HG02870 (cell line): Measurements from ENCODE around the gene CHCHD5.
A peak's percentile ranks its signal among the peaks of the same experiment; 100 is the strongest.

Source experiments
- ATAC-seq: cut with Tn5 transposase; IDR thresholded peaks from one replicate; pipeline ENCODE4 v1.9.1; 2021; ENCODE audit warnings: mild to moderate bottlenecking, moderate library complexity; ENCODE audit not compliant: unreplicated experiment

The CHCHD5 gene

DNA sequence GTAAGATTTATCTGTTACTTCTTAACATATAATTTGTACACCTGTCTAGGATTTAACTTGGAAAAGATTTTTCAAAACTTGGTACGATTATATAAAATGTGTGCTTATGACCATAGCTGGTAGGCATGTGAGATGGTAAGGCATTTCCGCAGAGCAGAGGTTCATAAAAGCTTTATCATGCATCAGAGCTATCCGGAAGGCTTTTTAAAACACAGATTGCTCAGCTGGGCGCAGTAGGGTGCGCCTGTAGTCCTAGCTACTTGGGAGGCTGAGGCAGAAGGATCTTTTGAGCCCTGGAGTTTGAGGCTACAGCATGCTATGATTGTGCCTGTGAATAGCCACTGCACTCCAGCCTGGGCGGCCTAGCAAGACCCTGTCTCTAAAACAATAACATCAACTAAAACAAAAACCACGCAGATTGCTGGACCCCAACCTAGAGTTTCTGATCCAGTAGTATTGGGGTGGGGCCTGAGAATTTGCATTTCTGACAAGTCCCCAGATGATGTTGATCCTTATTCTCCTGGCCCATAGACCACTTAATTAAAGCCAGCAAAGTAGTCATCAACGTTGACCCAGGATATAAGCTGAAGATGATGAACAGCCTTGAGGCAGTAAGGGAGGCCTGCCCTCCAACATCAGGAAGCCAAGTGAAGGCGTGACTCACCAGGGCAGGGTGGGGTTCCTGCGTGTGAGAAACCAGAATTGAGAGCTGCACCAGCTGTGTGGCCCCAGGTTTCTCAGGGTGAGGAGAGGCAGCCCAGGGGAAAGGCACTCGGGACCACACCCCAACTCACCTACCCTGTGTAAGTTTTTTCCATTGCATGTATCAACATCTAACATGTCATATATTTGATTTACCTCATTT, 39.7 kb downstream of the CHCHD5 start:
- peak; percentile 57 for ATAC-seq

DNA sequence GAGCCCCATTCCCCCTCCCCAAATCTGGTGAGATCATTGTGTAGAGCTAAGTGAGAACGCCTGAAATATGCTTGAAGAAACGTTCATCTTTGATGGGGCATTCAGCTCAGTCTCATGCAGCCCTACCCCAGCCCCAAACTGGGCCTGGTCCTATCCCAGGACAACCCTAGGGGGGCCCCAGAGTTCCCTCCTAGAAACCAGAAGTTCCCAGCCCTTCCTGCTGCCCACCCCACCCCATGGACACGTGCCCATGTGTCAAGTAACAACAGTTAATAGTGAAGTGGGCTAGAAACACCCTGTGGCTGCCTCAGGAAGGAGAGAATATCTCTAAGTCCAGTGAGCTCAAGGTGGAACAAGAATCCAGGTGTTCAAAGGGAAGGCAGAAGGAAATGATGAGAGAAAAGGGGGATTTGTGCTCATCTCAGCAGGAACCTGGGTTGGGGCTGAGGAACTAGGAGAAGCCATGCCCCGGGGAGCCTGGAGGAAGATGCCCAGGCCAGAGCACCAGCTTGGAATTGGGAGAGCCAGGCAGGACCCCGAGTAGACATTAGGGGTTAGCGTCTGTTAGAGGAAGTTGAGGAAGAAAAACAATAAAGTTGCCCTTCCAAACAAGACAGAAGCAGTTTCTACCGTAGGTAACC, 41.2 kb downstream of the CHCHD5 start:
- ATAC-seq = no peak

DNA sequence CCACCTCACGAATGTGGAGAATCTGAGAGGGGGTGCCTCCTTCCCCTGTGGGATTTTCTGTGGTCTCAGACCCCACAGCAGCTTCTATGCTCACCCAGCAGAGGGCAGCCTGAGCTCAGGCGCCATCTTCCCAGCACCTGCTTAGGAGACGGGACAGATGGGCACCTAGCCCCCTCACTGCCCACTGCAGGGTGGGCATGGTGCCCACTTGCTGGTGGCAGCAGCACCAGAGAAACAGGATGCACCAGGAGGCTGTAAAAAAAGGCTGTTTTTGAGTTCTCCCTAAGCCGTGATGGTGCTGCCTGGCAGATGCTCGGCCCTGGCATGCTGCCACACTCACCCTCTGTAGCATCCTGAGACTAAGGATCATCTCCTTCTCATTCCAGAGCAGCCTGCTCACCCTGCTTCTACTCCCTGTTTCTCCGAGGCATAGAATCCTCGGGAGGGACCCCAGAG, 42.2 kb downstream of the CHCHD5 start:
- ATAC-seq = no peak

DNA sequence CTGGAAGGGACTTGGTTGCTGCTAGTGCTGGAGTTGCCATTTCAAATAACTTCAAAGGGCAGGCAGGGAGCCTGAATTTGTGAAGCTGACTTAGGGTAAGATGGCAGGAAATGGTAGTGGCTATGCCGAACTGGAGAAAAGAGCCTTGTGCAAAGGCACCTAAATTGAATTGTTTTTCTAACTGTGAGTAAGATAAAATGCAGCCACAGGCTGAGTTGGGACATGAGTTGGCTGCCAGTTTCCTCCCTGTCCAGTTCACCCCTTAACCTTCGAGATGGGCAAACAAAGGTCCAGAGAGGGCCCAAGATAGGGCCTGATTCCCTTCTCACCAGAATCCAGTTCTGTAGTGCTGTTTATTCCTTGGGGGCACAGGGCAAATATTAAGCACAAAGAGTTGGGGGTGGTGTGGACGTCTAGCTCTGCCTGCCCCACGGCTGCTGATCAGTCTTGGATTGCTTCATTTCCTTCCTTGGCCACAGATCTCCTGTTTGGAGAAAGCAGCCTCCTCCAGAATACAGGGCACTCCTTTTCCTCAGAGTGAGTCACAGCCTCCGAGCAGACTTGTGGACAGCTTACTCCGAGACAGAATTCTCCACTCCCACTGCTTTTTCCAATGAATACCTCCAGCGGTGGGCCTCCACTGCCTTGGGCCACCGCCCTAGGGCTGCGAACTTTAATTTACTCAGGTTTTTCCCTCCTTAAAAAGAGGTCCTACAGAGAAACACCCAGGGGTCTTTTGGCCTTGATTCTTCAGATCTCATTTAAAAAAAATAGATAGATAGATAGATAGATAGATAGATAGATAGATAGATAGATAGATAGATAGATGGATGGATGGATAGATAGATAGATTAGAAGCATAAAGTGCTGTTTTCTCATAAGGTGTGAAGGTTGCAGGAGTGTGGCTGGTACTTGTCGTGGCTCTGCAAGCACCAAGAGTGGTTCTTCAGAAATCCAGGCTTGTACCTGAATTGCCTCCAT, 42.9 kb downstream of the CHCHD5 start:
- ATAC-seq = no peak

DNA sequence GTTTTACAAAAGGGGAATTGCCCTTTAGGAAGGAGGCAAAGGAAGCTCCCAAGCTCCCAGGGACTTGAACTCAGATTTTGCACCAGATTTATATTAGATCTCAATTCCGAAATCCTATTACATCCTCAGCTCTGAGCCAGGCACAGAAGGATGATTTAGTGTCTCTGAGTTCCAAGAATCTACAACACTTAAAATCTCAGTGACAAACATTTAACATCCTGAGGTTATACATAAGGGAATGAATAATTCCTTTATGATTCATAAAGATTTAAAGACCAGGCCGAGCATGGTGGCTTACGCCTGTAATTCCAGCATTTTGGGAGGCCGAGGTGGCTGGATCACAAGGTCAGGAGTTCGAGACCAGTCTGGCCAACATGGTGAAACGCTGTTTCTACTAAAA, 44.8 kb downstream of the CHCHD5 start:
- ATAC-seq = no peak

DNA sequence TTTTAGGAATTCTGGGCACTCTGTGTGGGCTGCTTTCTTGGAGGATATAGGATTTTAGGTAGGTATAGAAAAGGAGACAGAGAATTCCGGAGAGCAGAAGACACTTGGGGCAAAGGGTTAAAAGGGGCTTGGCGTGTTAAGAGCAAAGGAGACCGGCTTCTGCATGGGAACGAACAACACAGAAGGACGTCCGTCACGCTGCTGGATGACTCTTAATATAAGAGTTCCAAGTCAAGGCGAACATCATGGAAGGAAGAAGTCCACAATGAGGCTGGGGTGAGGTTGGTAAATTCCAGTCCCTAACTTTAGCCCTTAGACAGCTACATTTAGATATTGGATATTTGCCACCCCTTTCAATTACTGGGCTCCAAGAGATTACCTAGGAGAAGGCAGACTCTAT, 45.4 kb downstream of the CHCHD5 start:
- no peak for ATAC-seq

DNA sequence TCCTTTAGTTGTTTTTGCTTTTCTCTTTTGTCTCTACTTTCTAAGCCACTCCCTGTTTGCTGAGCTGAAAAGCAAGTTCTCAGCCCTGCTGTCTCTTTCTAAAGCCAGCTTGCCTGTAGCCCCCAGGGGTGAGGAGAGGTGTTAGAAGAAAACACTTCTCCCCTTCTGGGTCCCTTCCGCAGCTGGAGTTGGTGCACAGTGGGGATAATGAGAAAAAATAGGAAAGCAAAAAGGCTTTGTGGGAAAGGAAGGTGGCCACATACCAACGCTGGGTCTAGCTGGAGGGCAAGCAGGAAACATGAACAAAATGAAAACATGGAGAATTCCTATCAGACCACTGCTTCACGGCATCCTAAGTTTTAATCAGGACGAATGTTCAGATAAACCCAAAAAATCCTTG, 45.9 kb downstream of the CHCHD5 start:
- ATAC-seq = no peak

DNA sequence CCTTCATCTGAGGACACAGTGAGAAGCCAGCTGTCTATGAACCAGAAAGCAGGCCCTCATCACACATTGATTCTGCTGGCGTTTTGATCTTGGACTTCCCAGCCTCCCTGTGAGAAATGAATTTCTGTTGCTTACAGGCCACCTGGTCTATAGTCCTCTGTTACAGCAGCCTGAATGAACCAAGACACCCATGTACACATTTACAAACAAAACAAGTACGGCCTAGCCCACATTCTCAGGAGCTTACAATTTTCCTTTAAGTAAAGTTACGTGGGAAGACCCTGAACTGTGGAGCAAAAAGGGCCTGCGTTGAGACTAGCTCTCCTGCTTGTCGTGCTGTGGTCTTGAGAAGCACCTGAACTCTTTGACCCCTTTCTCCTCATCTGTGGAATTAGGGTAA, 49.3 kb downstream of the CHCHD5 start:
- ATAC-seq = no peak

DNA sequence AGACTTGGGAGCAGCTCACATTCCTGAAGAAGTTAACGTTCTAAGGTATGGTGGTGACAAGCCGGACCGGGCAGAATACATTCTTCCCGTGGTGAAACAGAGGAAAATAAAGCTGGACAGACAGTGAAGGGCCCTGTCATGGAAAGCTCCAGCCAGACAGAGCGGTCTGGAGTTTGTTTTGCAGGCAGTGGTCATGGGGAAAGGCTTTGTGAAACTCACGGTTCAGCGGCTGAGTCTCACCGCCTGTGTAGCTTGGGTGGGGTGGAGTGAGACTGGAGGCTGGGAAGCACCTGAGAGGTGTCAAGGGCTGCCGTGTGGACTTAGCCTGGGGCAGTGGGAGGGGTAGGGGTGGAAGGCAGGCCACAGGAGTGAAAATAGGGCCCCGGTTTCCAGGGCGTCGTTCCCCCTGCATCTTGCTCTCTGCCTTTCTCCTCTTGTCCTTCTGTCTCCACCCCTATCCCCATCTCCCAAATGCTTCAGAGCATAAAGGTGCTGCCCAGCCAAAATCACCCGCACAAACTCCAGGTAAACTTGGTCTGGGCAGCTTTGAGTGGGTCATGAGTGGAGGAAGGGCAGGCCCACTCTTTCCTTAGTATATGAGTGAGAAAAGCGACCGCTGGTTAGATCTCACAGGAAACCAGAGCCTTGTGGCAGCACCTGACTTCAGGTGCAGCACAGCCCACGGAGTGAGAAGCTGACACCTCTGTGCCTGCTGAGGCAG, 49.9 kb downstream of the CHCHD5 start:
- ATAC-seq = no peak

DNA sequence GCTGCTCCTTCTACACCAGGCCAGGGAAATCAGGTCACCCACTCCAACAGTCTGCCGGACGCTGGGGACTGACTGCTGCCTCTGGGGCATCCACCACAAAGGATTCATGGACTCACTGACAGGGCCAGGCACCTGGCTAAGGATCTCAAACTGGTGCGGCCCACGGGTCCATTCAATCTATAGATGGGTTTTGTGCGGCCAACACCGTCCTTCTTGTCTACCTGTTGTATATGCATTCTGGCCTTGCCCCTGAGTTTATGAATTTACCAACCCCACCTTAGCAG, 50.4 kb downstream of the CHCHD5 start:
- ATAC-seq = no peak

DNA sequence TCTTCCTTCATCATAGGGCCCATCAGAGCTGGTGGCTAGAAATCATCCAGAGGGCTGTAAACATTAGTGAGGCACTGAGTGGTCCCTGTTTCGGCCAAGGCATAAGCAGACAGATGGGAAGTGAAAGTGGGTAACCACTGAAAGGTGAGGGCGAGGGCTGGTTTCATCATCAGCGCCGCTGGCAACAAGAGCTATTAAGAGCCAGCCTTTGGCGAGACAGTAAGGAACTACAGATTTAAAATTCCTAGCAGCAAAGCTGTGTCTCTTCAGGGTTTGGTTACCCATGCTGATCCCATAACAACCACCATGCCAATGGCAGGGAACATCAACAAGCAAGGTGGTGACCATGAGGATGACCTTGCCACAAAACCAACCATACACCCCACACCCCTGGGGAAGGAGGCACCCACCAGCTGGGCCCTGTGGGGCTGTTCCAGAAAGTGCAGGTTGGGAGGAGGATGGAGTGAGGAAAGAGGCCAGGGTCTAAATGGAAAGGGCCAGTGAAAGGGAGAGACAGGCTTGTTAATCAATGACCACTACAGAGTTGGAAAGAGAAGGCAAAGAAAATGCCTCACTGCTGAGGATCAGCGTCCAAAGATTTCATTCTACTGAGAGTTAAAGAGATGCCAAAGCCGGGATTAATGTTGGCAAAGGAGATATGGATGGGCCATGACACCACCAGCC, 52.3 kb downstream of the CHCHD5 start:
- ATAC-seq = peak; percentile 72

DNA sequence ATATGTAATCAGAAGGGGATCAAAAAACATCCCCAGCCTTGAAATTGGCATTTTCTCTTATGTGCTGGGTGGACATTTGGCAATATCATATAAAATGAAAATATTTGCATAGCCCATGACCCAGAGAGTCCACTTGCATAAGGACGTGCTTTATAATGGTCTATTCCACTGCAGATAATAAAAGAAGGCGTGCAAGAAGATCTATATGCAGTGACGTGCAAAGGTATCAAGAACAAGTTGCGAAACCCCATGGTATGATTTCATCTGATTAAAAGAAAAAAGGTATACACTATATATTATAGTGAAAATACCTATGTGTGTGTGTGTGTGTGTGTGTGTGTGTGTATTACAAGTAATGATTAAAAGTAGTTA, 52.9 kb downstream of the CHCHD5 start:
- no peak for ATAC-seq
